HG03432 (cell line): ENCODE results near the gene C20orf204.
A peak's percentile ranks its signal among the peaks of the same experiment; 100 is the strongest.

Source experiments
- ATAC-seq: cut with Tn5 transposase; IDR thresholded peaks from one replicate; pipeline ENCODE4 v1.9.1; 2021; ENCODE audit warnings: mild to moderate bottlenecking, moderate library complexity; ENCODE audit not compliant: unreplicated experiment

Gene C20orf204

GRCh38 chr20:64025826-64026412, 10.1 kb upstream of the C20orf204 start:
- no peak for ATAC-seq

DNA sequence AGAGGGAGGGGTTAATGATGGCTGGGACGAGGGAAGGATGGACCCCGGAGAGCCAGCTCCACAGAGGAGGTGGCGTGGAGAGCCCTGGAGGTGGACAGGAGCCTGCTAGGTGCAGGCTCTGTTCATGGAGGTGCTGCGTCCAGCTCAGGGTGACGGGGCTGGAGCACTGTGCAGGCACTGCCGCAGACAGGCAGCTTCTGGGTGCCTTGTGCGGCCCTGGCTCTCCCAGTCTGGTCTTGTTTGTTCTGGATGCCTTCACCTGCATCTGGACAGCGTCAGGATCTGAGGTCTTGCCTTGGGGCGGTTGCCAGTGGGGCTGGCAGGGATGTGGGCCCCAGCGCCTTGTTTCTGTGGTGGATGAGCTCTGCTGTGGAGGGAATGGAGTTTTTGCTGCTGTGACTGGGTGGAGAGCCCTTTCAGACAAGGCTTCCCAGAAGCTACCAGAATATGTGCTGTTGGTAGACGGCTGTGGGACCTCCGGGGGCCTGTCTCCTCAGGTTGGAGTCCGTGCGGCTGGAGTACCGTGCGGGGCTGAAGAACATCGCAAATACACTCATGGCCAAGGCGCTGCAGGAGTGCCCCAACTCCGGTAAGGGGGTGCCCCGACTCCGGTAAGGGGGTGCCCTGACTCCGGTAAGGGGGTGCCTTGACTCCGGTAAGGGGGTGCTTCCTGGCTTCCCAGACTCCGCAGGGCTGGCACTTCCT, 7.8 kb upstream of the C20orf204 start:
- ATAC-seq, result no peak

- no peak for ATAC-seq
Measured at GRCh38 chr20:64029293-64030117, 6.5 kb upstream of the C20orf204 start.

DNA sequence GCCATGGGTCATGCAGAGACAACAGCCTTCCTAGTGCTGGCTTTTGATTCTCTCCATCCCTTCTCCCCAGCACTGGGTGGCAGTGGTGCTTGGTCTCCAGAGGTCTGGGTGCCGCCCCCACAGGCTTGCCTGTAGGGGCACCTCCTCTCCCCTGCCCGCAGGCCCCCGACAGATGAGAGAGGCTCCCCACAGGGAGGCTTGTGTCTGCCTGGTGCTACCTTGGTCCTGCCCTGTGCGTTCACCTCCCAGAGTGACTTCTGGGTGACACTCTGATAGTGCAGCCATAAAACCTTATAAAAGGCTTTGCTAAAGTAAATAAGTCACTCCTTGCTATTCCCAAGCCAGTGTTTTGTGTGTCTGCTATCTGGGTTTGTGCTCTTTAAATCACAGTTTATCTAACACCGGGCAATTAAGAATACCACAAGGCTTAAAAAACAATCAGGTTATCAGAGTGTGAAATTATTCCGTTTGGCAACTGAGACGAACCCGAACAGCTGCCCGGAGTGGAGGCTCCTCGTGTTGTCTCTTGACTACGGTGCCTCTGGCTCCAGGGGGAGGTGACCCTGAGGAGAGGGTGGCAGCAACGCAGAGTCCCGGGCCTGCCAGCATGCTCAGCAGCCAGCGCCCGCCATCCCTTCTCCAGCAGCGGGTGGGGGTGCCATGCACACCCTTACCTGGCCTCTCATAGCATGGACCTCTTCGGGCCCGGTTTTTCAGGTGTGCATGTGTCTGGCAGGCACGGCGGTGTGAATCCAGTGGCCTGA, 5.4 kb upstream of the C20orf204 start:
- no peak for ATAC-seq

DNA sequence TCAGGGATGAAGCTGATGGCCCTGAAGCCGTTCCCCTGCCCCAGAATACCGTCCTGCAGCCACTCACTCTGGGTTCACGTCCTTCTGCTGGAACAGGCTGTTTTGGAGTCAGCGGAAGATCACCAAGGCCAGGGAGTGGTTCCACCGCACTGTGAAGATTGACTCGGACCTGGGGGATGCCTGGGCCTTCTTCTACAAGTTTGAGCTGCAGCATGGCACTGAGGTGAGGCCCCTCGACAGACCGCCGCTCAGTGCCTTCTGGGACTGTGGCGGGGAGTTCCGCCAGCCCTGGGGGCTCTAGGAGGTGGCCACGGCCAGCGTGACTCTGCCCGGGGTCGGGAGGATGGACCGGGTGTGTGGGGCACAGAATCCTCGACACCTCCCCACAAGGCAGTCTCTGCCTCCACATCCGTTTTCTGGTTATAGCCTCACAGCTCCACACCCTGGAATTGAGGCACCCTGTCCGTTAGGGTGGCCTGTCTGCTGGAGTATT, 4.1 kb upstream of the C20orf204 start:
- ATAC-seq, result no peak

DNA sequence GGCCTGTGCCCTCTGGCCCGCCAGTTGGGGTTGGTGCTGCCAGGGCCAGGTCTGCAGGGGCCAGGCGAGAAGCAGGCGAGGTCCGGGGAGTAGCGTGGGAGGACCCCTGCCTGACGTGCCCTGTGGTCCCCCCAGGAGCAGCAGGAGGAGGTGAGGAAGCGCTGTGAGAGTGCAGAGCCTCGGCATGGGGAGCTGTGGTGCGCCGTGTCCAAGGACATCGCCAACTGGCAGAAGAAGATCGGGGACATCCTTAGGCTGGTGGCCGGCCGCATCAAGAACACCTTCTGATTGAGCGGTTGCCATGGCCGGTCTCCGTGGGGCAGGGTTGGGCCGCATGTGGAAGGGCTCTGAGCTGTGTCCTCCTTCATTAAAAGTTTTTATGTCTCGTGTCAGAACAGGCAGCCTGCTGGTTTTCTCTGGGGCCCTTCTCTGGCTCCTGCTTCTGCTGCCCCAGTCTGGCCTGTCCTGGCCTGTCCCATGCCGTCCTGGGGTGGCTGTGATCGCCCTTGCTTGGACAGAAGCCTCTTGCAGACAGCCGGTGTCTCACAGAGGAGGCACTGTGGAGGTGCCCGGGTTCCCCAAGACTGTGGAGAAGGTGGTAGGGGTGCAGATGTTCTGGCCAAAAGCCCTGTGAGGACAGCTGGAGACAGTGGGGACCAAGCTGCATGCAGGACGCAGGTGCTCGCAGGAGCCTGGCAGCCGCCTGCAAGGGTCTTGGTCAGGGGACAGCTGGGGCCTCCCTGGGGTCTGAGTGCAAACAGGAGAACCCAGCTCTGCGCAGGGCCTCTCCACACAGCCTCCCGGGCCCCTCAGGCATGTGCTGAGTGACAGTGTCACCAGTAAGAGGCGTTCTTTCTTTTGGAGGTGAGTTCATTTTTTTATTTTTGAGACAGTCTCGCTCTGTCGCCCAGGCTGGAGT, 3.0 kb upstream of the C20orf204 start:
- no peak for ATAC-seq

DNA sequence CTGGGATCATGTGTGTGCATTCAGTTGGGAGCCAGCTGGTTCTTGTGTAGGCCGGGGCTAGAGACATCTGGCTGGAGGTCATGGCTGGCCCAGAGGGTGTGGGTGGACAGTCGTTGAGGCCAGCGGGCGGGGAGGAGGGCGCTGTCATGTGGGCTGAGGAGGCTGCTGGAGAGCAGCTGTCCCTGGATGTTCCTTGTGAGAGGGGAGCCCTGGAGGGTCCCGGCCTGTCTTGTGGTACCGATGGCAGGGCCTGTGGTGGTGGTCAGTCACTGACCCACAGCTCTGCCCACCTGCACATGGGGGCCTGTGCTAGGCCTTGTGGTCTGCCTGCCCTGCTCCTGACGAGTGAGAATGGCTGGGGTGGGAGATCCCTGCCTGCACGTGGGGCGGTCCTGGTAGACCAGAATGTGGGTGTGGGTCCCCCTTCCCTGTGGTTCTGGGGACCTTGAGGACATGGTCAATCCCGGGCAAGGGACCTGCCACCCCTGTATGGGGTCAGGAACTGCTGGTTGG, 1.9 kb upstream of the C20orf204 start:
- ATAC-seq, result no peak

- no peak for ATAC-seq
Measured at GRCh38 chr20:64035066-64035932, 683 bp upstream of the C20orf204 start.

DNA sequence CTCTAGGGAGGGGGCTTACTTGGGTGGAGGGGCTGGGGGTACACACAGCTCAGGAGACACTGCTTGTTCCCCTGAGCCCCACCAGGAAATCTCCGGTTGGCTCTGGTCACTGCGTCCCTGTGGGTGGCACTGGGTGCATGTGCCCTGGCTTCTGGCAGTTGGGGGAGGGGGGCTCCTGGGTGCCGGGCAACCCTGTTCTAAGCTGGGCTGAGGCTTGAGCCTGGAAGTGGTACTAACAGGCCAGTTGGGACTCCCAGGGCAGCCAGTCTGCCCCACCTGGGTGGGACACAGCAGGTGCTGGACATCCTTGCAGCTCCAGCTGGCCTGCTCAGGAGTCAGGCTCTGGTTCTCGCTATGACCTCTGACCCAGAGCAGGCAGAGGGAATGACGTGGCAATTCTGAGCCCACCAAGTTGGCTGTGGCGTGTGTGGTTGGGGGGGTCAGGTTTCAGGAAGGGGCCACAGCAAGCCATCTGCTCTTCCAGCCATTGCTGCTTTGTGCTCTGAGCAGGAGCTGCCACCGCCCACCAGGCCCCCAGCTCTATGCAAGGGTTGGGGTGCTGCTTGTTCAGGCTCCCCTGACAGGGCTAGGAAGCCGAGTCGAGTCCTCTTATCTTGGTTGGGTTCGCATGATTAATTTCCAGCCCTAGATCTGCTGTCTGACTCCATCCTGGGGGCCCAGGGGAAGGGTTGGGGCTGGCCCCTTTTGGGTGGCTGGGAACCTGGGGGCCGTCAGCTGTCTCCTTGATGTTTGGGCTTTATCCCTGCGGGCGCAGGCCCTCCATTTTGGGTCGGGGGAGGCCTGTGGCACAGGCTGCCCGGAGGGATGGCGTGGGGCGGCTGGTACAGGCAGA, 590 bp downstream of the C20orf204 start:
- ATAC-seq, result no peak

DNA sequence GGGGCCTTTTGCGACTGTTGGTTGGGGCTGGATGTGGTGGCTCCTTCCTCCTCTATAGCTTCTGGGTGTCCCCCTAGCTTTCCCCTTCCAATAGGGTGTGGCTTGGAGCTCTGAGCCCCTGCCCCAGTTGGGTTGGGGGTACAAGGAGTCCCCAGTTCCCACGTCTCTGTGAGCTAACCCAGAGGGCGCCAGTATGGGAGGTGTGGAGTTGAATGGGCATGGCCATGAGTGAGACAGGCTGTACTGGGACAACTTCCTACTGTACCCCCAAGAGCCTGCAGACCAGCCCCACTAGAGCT, 1.2 kb downstream of the C20orf204 start:
- no peak for ATAC-seq

- ATAC-seq, result no peak
Measured at GRCh38 chr20:64037498-64038213, 1.7 kb downstream of the C20orf204 start.

GRCh38 chr20:64038224-64038564, 2.2 kb downstream of the C20orf204 start:
- ATAC-seq, result peak; percentile 41

DNA sequence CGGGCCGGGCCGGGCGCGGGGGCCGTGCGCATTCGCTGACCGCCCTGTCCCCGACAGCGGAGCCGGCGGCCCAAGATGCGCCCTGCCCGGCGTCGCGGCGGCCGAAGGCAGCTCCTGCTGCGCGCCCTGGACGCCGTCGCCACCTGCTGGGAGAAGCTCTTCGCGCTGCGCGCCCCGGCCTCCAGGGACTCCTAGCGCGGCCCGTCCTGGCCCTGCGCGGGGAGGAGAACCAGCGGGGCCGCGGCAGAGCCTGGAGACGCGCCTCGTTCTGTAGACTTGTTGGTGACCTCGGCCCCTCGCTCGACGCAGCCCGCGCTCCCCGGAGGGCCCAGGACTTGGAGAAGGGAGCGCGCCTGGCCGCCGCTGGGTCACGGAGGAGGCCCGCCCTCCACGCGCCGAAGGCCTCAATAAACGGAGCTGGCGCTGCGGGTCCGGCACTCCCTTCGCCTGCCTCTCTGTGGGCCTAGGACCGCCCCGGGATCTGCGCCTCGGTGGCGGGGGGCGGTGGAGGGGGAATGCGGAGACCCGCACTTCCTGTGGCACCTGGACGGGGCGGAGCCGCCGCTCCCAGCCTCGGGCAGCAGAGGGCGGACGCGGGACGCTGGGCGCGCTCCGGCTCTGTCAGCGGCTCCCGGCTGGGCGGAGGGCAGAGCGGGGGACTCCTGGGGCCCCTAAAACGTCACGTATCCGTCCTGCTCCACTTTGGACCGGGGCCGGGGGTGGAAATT, 2.7 kb downstream of the C20orf204 start:
- ATAC-seq, result peak; percentile 56

DNA sequence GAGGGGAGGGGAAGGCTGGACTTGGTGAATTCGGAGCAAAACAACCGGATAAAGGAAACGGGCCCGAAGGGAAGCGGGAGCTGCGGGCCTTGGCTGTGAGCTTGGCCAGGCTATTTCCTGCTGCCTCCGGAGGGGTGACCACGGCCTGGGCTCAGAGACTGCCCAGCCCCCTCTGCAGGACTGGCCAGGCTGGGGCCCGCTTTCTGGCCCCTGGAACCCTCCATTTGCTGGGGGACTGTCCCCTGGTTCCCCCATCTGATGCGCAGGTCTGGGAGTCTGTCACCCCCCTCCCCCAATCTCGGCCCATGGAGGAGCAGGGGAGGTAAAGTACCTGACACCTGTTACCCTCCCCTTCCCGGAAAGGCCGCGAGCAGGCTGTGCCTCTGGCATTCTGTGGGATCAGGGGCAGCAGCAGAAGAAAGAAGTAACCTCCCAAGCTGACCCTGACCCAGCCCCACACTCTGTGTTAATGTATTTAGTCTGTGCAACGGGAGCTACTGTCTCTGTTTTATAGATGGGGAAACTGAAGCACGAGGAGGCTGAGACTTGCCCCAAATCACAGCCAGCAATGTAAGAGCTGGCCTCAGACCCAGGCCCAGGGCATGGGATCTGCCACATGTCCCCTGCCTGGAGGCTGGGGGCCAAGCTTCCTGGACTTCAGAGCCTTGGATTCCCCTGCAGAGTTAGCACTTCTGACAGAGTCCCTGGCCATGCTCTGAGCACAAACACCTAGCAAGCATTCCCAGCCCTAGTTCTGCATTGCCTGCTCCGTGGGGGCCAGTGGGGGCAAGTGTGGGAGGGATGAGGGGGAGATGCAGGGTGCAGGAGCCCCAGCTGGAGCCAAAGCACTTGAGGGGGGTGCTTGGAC, 3.5 kb downstream of the C20orf204 start:
- no peak for ATAC-seq

GRCh38 chr20:64040231-64041039, 4.5 kb downstream of the C20orf204 start:
- ATAC-seq, result no peak
